GM04503 (cell line): ENCODE measurements around the gene TECPR1.
"Not testable (repeated sequence)": the region's sequence is repeated elsewhere in the genome, so short reads cannot be mapped to it uniquely, and the experiment has no call there.

Source experiments
- DNase-seq: peaks from one replicate; pipeline ENCODE4 v3.0.0-alpha.2; 2012; ENCODE audit warnings: low read depth

TECPR1 gene

DNA sequence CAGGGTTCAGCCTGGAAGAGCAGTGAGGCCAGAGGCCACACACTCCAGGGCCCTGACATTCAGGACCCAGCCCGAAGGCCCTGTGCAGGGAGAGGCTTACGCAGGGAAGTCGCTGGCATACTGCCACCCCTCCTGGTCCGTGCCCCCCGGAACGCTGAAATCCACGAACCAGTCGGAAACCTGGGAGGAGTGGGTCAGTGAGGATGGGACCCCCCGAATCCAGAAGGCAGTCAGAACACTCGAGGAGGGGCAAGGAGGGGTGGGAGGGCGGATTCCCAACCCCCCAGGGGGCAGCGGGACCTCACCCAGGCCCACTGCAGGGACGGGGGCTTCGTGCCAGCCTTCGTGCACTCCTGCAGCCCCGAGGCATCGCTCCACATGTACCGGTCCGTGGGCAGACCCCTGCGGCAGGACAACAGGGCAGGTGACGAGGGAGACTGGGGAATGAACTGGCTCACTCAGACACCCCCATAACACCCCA lies 27.3 kb downstream of the TECPR1 start:
- DNase-seq = no peak

- DNase-seq = no peak
Observed at GRCh38 chr7:98223898-98224700, 27.9 kb downstream of the TECPR1 start.

GRCh38 chr7:98223351-98223897 lies 28.6 kb downstream of the TECPR1 start:
- no peak for DNase-seq

DNA sequence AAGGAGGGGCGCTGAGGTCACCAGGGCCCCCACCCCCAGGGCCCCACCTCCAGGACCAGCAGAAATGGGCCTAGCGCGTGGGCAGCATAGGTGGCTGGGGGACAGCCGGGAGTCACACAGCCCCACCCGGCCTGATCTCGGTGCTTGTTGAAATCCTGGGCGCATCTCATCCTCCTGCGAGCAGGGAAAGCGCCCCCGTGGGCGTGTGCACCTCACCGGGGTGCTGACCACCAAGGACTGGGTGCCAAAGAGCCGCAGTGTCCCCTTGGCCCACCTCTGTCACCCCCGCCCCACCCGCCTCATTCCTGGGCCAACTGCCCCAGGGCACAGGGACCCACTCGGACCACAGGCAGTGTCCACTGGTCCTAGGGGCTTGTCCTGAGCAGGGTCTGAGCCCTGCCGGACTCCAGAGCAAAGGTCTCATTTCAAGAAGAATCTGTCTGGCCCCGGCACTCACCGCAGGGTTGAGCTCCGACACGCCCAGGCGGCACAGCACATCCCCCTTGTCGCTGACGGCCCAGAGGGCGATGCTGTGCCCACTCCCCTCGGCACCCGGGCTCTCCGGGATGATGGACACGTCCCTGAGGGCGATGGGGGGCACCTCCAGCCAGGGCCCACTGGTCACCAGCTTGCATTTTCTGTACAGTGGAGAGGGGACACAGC lies 29.4 kb downstream of the TECPR1 start:
- no peak for DNase-seq

- no peak for DNase-seq
Observed at GRCh38 chr7:98221611-98222532, 30.2 kb downstream of the TECPR1 start.

DNA sequence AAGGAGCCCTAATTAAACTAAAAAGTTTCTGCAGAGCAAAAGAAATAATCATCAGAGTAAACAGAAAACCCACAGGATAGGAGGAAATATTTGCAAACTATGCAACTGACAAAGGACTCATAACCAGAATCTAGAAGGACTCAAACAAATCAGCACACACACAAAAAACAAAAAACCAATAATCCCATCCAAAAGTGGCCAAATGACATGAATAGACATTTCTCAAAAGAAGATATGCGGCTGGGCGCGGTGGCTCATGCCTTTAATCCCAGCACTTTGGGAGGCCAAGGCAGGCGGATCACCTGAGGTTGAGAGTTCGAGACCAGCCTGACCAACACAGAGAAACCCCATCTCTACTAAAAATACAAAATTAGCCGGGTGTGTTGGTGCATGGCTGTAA lies 32.6 kb downstream of the TECPR1 start:
- not testable (repeated sequence) for DNase-seq

- DNase-seq = no peak
Observed at GRCh38 chr7:98217623-98218582, 34.1 kb downstream of the TECPR1 start.

DNA sequence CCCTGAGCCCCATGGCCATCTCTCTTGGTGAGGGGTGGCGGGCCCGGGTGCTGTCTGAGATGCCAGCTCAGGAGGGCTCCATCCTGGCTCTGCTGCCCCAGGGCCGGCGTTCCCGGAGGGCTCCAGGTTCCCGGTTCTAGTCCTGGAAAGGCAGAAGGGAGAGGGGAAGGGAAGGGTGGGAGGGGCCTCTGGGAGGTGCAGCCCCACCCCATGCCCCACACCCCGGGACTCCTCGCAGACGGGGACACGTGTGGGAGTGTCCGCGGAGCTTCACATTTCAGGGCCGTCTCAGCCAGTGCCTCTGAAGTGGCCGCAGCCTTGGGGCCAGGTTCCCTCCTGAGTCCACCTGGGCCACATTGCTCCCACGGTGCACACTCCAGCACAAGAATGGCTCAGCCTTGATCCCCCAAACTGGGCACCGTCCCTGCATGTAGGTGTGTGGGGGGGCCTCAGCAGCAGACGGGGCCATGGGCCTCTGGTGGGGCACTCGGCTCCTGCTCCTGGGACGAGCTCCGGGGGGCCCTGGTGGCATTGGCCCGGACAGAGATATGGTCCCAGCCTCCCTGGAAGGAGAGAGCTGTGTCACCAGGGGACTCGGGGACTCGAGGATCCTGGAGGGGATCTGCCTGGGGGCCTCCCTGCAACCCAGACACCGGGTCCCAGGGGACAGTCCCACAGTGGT lies 35.0 kb downstream of the TECPR1 start:
- no peak for DNase-seq

DNA sequence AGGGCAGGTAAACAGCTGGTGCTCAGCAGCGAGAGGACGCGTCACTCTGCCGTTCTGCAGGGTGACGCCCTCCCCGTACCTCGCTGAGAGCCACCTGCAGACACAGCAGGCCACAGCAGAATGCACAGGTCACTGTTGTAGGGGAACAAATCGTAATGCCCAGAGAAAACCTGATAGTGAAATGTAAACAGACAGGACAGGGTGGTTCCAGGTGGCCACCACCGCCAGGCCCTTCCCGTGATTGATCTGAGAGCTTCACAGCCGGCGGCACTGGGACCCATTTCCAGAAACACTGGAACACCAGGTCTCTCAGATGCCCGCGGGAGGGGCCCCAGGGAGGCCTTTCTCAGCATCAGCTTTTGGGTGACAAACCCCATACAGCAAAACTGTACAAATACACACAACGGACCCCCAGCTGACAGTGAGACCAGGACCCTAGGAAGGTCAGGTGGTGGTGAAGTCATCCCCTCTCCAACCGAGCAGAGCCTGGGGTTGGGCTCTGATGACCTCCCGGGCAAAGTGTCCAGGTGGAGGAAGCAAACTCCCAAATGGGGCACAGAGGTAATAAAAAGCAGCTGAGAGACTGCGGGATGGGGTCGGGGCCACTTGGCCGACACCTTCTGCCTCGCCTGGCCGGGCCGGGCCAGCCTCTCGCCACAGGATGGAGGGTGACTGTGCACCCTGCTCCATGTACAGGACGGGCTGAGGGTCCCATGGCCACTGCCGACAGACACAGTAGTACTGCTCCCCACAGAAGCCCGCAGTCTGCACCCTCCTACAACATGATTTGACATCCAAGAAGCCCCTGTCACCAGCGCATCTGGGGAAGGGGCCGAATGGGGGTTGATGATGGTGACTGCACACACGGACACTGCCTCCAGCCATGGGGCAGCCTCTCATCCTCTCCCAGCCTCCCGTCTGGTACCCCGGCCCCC lies 36.2 kb downstream of the TECPR1 start:
- DNase-seq = no peak

DNA sequence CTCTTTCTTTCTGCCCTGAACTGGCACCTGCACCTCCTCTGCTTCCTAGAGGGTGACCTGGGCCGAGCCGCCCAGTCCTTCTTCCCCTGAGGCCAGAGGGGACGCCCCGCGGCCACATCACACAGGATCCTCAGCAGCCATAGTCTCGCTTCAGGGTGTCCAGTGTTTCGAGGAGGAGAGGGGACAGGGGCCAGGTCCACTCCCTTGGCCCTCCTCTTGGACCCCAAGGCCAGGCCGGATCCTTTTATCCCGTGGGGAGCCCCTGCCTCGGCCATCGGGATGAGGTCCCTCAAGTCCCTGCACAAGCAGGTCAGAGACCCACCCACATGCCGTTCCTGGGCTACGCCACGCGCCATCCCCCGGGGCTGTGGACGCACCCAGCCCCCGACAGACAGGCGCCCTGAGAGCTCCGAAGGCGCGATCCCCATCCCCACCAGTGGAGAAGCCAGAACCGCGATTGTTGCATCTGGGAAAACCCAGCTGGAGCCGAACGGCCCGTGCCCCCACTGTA lies 37.2 kb downstream of the TECPR1 start:
- DNase-seq = no peak

- no peak for DNase-seq
Observed at GRCh38 chr7:98213888-98214810, 37.9 kb downstream of the TECPR1 start.

DNA sequence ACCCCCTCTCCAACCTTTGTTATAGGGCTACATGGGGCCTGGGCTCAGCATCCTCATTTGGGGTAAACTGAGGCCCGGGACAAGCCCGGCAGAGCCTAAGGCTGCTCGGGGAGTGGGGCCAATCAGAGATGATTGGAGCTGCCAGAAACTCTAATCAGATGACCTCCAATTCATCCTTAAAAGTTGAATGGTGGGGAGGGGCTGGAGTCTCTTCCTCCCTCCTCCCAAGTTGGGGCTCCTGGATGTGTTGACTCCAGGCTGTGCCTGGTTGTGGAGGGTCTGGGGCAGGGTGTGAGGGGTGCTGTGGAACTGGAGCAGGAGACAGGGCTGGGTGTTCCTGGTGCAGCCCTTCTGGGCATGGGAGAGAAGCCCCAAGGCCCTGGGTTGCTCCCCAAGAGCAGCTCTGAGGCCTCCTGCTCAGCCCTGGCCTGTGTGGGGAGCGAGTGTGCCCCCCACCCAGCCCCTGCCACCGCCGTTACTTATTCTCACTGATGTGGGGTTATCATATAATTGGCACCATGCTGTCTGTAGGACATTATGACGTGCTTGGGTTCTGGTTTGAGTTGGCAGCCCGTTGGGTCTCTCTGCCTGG lies 38.6 kb downstream of the TECPR1 start:
- DNase-seq = no peak

- DNase-seq = no peak
Observed at GRCh38 chr7:98212532-98213041, 39.4 kb downstream of the TECPR1 start.

DNA sequence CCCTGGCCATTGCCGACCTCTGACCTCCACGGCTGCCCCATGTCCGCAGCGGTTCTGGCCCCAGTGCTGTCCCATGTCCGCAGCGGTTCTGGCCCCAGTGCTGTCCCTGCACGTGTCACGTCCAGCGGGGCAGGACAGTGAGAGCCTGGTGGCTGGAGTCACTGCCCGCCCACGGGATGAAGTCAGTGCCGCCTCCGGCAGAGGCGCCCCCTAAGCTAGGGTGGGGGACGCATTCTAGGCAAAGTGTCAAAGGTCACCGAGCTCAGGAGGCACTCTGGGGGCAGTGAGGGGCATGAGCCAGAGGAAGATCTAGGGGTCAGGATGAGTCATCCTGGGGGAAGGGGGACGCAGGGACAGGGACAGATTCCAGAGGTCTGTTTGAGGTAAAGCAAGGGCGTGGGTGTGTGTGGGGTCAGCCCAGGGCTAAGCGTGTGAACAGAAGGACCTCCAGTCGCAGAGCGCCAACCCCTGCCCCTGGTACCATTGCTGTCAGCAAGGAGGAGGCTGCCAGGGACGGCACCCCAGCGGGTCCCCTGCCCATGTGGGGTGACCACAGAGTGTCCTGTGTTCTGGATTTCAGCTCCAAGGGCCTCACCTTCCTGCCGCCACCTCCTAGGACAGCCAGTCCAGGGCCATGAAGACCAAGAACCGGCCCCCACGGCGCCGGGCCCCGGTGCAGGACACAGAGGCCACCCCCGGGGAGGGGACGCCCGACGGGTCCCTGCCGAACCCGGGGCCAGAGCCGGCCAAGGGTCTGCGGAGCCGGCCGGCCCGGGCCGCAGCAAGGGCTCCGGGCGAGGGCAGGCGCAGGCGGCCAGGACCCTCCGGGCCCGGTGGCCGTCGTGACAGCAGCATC lies 40.1 kb downstream of the TECPR1 start:
- no peak for DNase-seq

DNA sequence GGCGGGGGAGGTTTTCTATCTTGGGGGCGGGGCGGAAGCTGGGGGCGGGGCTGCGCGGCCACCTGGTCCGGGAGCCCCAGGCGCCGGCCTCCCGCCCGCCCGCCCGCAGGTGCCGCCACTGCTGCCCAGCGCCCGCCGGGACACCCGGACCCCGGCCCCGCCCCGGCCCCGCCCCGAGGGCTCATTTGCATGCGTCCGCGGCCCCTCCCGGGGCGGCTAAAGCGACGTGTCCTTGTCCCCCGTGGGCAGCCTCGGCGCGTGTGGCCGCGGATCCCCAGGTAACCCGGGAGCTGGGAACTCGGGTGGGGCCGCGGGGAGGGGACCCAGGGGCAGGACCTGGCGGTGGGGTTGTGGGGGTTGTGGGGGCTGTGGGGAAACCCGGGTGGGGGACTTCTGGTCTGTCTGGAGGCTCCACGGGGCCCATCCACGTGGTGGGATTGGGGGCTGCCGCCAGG lies 40.8 kb downstream of the TECPR1 start, which contains the start of gene BHLHA15:
Gene BHLHA15, plus strand, starts transcription at position 219 of the 455 bp plus-strand sequence. CDS start 871 bp downstream, outside the sequence.
- no peak for DNase-seq
